ENCODE results near the gene PDILT. TPM values are rescaled to one million over a fixed set of nuclear protein-coding genes. Genes with fewer than 3 reads are reported as not detected.
A peak's percentile ranks its signal among the peaks of the same experiment; 100 is the strongest.

Gene PDILT
- total and polyA plus RNA-seq, 9 of the 15 experiments (the other 6 are each of a cell fraction or from before 2014, with no cell fraction given), result not detected

DNA sequence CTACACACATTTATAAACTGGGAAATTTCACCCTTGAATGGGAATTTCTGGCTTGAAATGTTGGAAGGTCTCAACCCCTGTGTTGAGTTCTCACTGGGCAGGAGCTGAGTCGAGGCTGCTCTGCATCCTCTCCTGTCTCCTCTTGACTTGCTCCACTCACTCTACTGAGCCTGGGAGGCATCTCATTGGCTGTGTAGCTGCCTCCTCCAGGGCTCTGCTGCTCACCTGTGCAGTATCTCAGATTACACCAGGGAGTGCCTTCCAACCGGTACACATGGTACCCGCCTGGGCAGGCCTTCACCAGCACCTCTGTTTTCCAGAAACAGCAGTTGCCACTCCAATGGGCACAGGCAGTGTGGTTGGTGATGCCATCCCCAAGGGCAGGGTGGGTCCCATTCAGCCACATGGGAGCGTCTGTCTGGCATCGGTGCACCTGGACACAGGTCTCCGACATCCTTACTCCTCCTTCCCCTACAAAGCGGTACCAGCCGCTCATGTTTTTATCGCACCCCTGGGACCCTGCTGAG lies 80.9 kb downstream of the PDILT start:
- Histone ChIP-seq H3K9me3 (replicated peaks; ENCODE audit: control insufficient read depth, insufficient read depth, low read depth, low read length) (no peaks in the 10 kb centered on the region), H3K27ac (ENCODE audit: extremely low read depth, low read depth, low read length) (no peak overlapping the region), H4K20me1 (replicated peaks; ENCODE audit: control insufficient read depth, insufficient read depth, low read length) (no peaks in the 10 kb centered on the region), H3K79me2 (ENCODE audit: control insufficient read depth, insufficient read depth, low read length) (no peaks in the 10 kb centered on the region), H3K36me3 (ENCODE audit: control insufficient read depth, insufficient read depth, low read length) (no peaks in the 10 kb centered on the region), H2AFZ (ENCODE audit: low read depth, low read length) (no peak overlapping the region), H3K9me1 (ENCODE audit: control insufficient read depth, insufficient read depth, low read length) (no peaks in the 10 kb centered on the region), H3K9ac (ENCODE audit: insufficient read depth in 1 of 2, low read depth in 2 of 2, low read length in 2 of 2) (peak overlapping the region in 1 of 2 experiments; percentile 19; a peak in 1 of 4 replicates), H3K27me3 (ENCODE audit: control insufficient read depth in 2 of 2, insufficient read depth in 2 of 2, low read length in 2 of 2) (peaks cover 0 to 12% of the 10 kb centered on the region in 2 experiments; a peak in 2 of 5 replicates), H3K4me1 (replicated peaks in 1 of 2; ENCODE audit: control insufficient read depth in 2 of 2, insufficient read depth in 2 of 2, low read length in 2 of 2) (no peaks in the 10 kb centered on the region), H3K4me3 (no peak overlapping the region), H3K4me2 (ENCODE audit: insufficient read depth, low read length) (no peak overlapping the region)
- ATAC-seq, result no peak
- ChIA-PET CTCF (ENCODE audit: low intra/inter-chr PET ratio) (no interaction called here), POLR2A (interaction anchor here (0.8 kb wide), 1 partner anchor 71 kb away, joined by 3 read pairs; no protein-coding TSS in a partner anchor)
- DNase-seq (ENCODE audit: extremely low read depth in 1 of 4, low spot score in 3 of 4), result no peak
- FAIRE-seq, result no peak
- WGBS (ENCODE audit: insufficient coverage, low coverage, missing lambda C conversion rate), result 0% methylated on average over 9 of the region's 9 CpGs
- intact Hi-C loops (cut with micrococcal nuclease) (no loop called here), in situ Hi-C loops (cut with MboI) (no loop called here)
- no TSS peak for BruUV-seq (replicated peaks)
- TF ChIP-seq L3MBTL2 (IDR thresholded peaks at IDR 0.05) (no peak), KDM5B (IDR thresholded peaks at IDR 0.05; ENCODE audit: insufficient replicate concordance, low read depth, low read length) (no peak), RHOXF2B (CRISPR knock-in tag; conservative IDR thresholded peaks at IDR 0.05) (no peak), MEF2D (tag; conservative IDR thresholded peaks at IDR 0.05; ENCODE audit: low read depth) (no peak), POLR2G (IDR thresholded peaks at IDR 0.05; ENCODE audit: low read depth, low read length) (no peak)
- TF ChIP-seq, protein P1, sequence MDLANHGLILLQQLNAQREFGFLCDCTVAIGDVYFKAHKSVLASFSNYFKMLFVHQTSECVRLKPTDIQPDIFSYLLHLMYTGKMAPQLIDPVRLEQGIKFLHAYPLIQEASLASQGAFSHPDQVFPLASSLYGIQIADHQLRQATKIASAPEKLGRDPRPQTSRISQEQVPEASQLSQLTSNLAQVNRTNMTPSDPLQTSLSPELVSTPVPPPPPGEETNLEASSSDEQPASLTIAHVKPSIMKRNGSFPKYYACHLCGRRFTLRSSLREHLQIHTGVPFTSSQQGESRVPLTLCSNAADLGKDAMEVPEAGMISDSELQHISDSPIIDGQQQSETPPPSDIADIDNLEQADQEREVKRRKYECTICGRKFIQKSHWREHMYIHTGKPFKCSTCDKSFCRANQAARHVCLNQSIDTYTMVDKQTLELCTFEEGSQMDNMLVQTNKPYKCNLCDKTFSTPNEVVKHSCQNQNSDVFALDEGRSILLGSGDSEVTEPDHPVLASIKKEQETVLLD (IDR thresholded peaks at IDR 0.05), result no peak
- TF ChIP-seq, protein P2, sequence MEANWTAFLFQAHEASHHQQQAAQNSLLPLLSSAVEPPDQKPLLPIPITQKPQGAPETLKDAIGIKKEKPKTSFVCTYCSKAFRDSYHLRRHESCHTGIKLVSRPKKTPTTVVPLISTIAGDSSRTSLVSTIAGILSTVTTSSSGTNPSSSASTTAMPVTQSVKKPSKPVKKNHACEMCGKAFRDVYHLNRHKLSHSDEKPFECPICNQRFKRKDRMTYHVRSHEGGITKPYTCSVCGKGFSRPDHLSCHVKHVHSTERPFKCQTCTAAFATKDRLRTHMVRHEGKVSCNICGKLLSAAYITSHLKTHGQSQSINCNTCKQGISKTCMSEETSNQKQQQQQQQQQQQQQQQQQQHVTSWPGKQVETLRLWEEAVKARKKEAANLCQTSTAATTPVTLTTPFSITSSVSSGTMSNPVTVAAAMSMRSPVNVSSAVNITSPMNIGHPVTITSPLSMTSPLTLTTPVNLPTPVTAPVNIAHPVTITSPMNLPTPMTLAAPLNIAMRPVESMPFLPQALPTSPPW (CRISPR knock-in tag; IDR thresholded peaks at IDR 0.05), result no peak
